H1 (cell line): ENCODE results near the gene DPP10. TPM values are rescaled to one million over a fixed set of nuclear protein-coding genes. Genes with fewer than 3 reads are reported as not detected.

Experiments
- CTCF ChIA-PET: fragments of 300-600 bp; sonication (Branson Sonifier 250); formaldehyde crosslinking; loops from one replicate; lab custom pipeline; 2021; ENCODE audit not compliant: partially characterized antibody; lab: Charles Lee
- POLR2A ChIA-PET: fragments of 300-600 bp; sonication (Branson Sonifier 250); formaldehyde crosslinking; loops from one replicate; lab custom pipeline; 2021; ENCODE audit warnings: inconsistent platforms; ENCODE audit not compliant: partially characterized antibody; lab: Charles Lee
- DNase-seq, 2 experiments: peaks; one replicate each; pipeline versions ENCODE4 v3.0.0 to v3.0.0-alpha.2; 2010 to 2022; ENCODE audit warnings: low spot score in 2 of 2, low read depth in 1 of 2, mixed read lengths in 1 of 2
- FAIRE-seq: peaks from 2 replicates; lab custom pipeline; 2011; peaks lifted over from hg19 to GRCh38; lab: Jason Lieb, UNC
- H2AFZ ChIP-seq: 2 replicates; pipeline ENCODE4 v1.8.1; 2012; ENCODE audit warnings: low read length, inconsistent platforms
- H2AK5ac ChIP-seq: 2 replicates; pipeline ENCODE4 v1.6.1; 2013; ENCODE audit warnings: low read depth, low read length
- H2BK120ac ChIP-seq: replicated peaks from 2 replicates; pipeline ENCODE3; 2013; ENCODE audit warnings: low read depth, low read length, inconsistent platforms
- H2BK12ac ChIP-seq: 2 replicates; pipeline ENCODE4 v1.6.1; 2013; ENCODE audit warnings: low read depth, low read length
- H2BK15ac ChIP-seq: 2 replicates; pipeline ENCODE4 v1.6.1; 2013; ENCODE audit warnings: low read length
- H2BK20ac ChIP-seq: 2 replicates; pipeline ENCODE4 v1.6.1; 2013; ENCODE audit warnings: low read length
- H2BK5ac ChIP-seq: 2 replicates; pipeline ENCODE4 v1.6.1; 2013; ENCODE audit warnings: low read depth, low read length
- H3K14ac ChIP-seq: 2 replicates; pipeline ENCODE4 v1.6.1; 2013; ENCODE audit warnings: inconsistent platforms; ENCODE audit not compliant: insufficient read length
- H3K18ac ChIP-seq: 2 replicates; pipeline ENCODE4 v1.6.1; 2013; ENCODE audit warnings: low read length; ENCODE audit errors: extremely low read depth
- H3K23ac ChIP-seq: 2 replicates; pipeline ENCODE4 v1.6.1; 2013; ENCODE audit warnings: inconsistent platforms; ENCODE audit not compliant: insufficient read length
- H3K23me2 ChIP-seq: 2 replicates; pipeline ENCODE4 v1.6.1; 2013; ENCODE audit warnings: low read depth, low read length
- H3K27ac ChIP-seq: 2 replicates; pipeline ENCODE4 v1.6.1; 2011; ENCODE audit warnings: low read depth, low read length, inconsistent platforms
- H3K27me3 ChIP-seq, 4 experiments: replicated peaks in 1 of 4; 1 replicate in 1 of 4; 2 replicates in 3 of 4; pipeline versions ENCODE4 v1.6.1 to v1.8.1; 2011 to 2013; ENCODE audit warnings: low read length in 3 of 4, mild to moderate bottlenecking in 3 of 4, inconsistent platforms in 2 of 4, mixed read lengths in 2 of 4, moderate library complexity in 1 of 4; ENCODE audit not compliant: control insufficient read depth in 3 of 4, insufficient read depth in 3 of 4; ENCODE audit errors: extremely low read depth in 1 of 4
- H3K36me3 ChIP-seq, 4 experiments: 2 replicates each; pipeline versions ENCODE4 v1.6.1 to v1.8.1; 2011 to 2013; ENCODE audit warnings: mild to moderate bottlenecking in 4 of 4, low read length in 3 of 4, moderate library complexity in 2 of 4, control low read depth in 1 of 4, inconsistent platforms in 1 of 4; ENCODE audit not compliant: insufficient read depth in 4 of 4, control insufficient read depth in 2 of 4
- H3K4ac ChIP-seq: replicated peaks from 2 replicates; pipeline ENCODE3; 2013; ENCODE audit warnings: low read length, low read depth, mixed read lengths, inconsistent platforms; ENCODE audit not compliant: insufficient read length
- H3K4me1 ChIP-seq, 4 experiments: replicated peaks in 1 of 4; 1 replicate in 1 of 4; 2 replicates in 3 of 4; pipeline versions ENCODE4 v1.6.1 to v1.8.1; 2011 to 2013; ENCODE audit warnings: low read length in 3 of 4, inconsistent platforms in 2 of 4, mixed read lengths in 1 of 4; ENCODE audit not compliant: insufficient read depth in 4 of 4, control insufficient read depth in 3 of 4
- H3K4me2 ChIP-seq, 2 experiments: 2 replicates each; pipeline versions ENCODE4 v1.6.1 to v1.8.1; 2011 to 2013; ENCODE audit warnings: low read depth in 2 of 2, low read length in 2 of 2, control low read depth in 1 of 2, inconsistent platforms in 1 of 2, mild to moderate bottlenecking in 1 of 2; ENCODE audit not compliant: insufficient read depth in 1 of 2
- H3K4me3 ChIP-seq, 4 experiments: fragments of 200-600, 300-600 bp in 1 of 4; sonication (generic), shearing (Covaris generic), sonication (Bioruptor Twin) in 1 of 4; 2 replicates each; pipeline versions ENCODE4 v1.5.1 to v1.8.1; 2011 to 2016; ENCODE audit warnings: low read length in 4 of 4, low read depth in 3 of 4, control low read depth in 2 of 4, inconsistent platforms in 2 of 4, mild to moderate bottlenecking in 2 of 4, mixed read lengths in 1 of 4, moderate library complexity in 1 of 4; ENCODE audit not compliant: insufficient read depth in 2 of 4; ENCODE audit errors: extremely low read depth in 1 of 4
- H3K56ac ChIP-seq: replicated peaks from 2 replicates; pipeline ENCODE3; 2013; ENCODE audit warnings: low read depth, mild to moderate bottlenecking, mixed read lengths, low read length, inconsistent platforms; ENCODE audit not compliant: insufficient read length
- H3K79me1 ChIP-seq: 2 replicates; pipeline ENCODE4 v1.6.1; 2013; ENCODE audit warnings: low read depth, low read length, control low read depth
- H3K79me2 ChIP-seq, 2 experiments: 2 replicates each; pipeline versions ENCODE4 v1.6.1 to v1.8.1; 2012 to 2013; ENCODE audit warnings: low read length in 2 of 2, mild to moderate bottlenecking in 2 of 2, inconsistent platforms in 1 of 2; ENCODE audit not compliant: insufficient read depth in 2 of 2, control insufficient read depth in 1 of 2
- H3K9ac ChIP-seq, 4 experiments: replicated peaks in 1 of 4; 1 replicate in 1 of 4; 2 replicates in 3 of 4; pipeline versions ENCODE4 v1.6.1 to v1.8.1; 2011 to 2013; ENCODE audit warnings: low read depth in 3 of 4, low read length in 3 of 4, control low read depth in 2 of 4, mild to moderate bottlenecking in 2 of 4, moderate library complexity in 2 of 4, inconsistent platforms in 1 of 4; ENCODE audit errors: extremely low read depth in 1 of 4
- H3K9me3 ChIP-seq, 2 experiments: 2 replicates each; pipeline versions ENCODE4 v1.6.1 to v1.8.1; 2012 to 2013; ENCODE audit warnings: mild to moderate bottlenecking in 2 of 2, moderate library complexity in 2 of 2, control low read depth in 1 of 2, inconsistent platforms in 1 of 2, low read depth in 1 of 2, low read length in 1 of 2, mixed read lengths in 1 of 2; ENCODE audit not compliant: insufficient read depth in 2 of 2
- H4K20me1 ChIP-seq, 2 experiments: replicated peaks in 1 of 2; 2 replicates each; pipeline versions ENCODE3 to v1.8.1; 2011 to 2013; ENCODE audit warnings: inconsistent platforms in 2 of 2, low read length in 2 of 2, mild to moderate bottlenecking in 1 of 2; ENCODE audit not compliant: insufficient read depth in 2 of 2, control insufficient read depth in 1 of 2
- H4K5ac ChIP-seq: 2 replicates; pipeline ENCODE4 v1.6.1; 2013; ENCODE audit warnings: low read length, low read depth, mixed read lengths, inconsistent platforms; ENCODE audit not compliant: insufficient read length
- H4K8ac ChIP-seq: 2 replicates; pipeline ENCODE4 v1.8.0; 2013; ENCODE audit warnings: mild to moderate bottlenecking, moderate library complexity, low read length, inconsistent platforms; ENCODE audit not compliant: insufficient read depth; ENCODE audit errors: extremely low read depth
- H4K91ac ChIP-seq: replicated peaks from 2 replicates; pipeline ENCODE3; 2013; ENCODE audit warnings: low read length, mixed read lengths, inconsistent platforms; ENCODE audit not compliant: insufficient read length
- HDAC6 ChIP-seq: IDR thresholded peaks from one replicate; pipeline ENCODE4 v1.7.1; 2012; ENCODE audit warnings: low read depth, mild to moderate bottlenecking, inconsistent platforms, low read length, moderate library complexity
- KDM4A ChIP-seq: IDR thresholded peaks from one replicate; pipeline ENCODE4 v1.7.1; 2012; ENCODE audit warnings: low read depth, mild to moderate bottlenecking, moderate library complexity, low read length, inconsistent platforms; ENCODE audit not compliant: severe bottlenecking
- MAX ChIP-seq: IDR thresholded peaks from 2 replicates; pipeline ENCODE4 v1.6.1; 2012; ENCODE audit warnings: inconsistent platforms
- RAD21 ChIP-seq, 2 experiments: IDR thresholded peaks in 1 of 2; conservative IDR thresholded peaks in 1 of 2; 2 replicates each; pipeline ENCODE4 v1.6.1; 2011; ENCODE audit warnings: low read depth in 2 of 2, low read length in 2 of 2, improper control_type of control experiment in 1 of 2, inconsistent platforms in 1 of 2, mild to moderate bottlenecking in 1 of 2, moderate library complexity in 1 of 2
- SIX5 ChIP-seq: IDR thresholded peaks from 2 replicates; pipeline ENCODE4 v1.6.1; 2011; ENCODE audit warnings: mild to moderate bottlenecking, low read depth, low read length
- SUZ12 ChIP-seq: fragments of 200-600 bp; sonication (generic); IDR thresholded peaks from 2 replicates; pipeline ENCODE4 v1.6.1; 2012; ENCODE audit warnings: mild to moderate bottlenecking, inconsistent platforms, low read length, moderate library complexity, mixed read lengths
- TCF12 ChIP-seq: IDR thresholded peaks from 2 replicates; pipeline ENCODE4 v1.6.1; 2011; ENCODE audit warnings: low read depth, mild to moderate bottlenecking, low read length
- ZNF274 ChIP-seq: IDR thresholded peaks from 2 replicates; pipeline ENCODE4 v1.7.0; 2012; ENCODE audit warnings: low read length, borderline replicate concordance; ENCODE audit errors: extremely low read depth
- WGBS, 2 experiments: shearing (Covaris generic) in 1 of 2; methylation state at CpG; one replicate each; pipeline versions ENCODE4 v1.1.6 to v1.1.7; 2013 to 2015; ENCODE audit warnings: low lambda C conversion rate in 2 of 2, mixed read lengths in 2 of 2, inconsistent platforms in 1 of 2, low coverage in 1 of 2, missing lambda C conversion rate in 1 of 2; ENCODE audit not compliant: insufficient replicate concordance in 2 of 2, insufficient coverage in 1 of 2, insufficient read length in 1 of 2; ENCODE audit errors: extremely low coverage in 1 of 2, missing lambda C conversion rate in 1 of 2; 5-methylcytosine and 5-hydroxymethylcytosine counted together
- polyA plus RNA-seq, 7 experiments: library from polyadenylated mRNA; depleted of rRNA in 3 of 7; stranded (reverse) in 5 of 7; unstranded in 2 of 7; fragments of >200 nt in 5 of 7; fragments of 200-250 nt in 2 of 7; gene quantifications; 1 replicate in 5 of 7; 2 replicates in 1 of 7; 4 replicates in 1 of 7; pipeline versions ENCODE4 v1.2.1 to v1.2.3, GENCODE V29; 2011 to 2013; ENCODE audit warnings: missing spikeins in 2 of 7, mixed read lengths in 2 of 7
- total RNA-seq: library from RNA; stranded (reverse); fragmentation: NEBNext Ultra II Directional; extraction: Animal tissue kit (Norgen Biotek cat#: 25700); gene quantifications from 2 replicates; pipeline ENCODE4 v1.2.1, GENCODE V29; 2021

DPP10 gene
- total and polyA plus RNA-seq, 2 of the 8 experiments (the other 6 are each of a cell fraction or from before 2014, with no cell fraction given): 3.3 to 7.2 TPM

DNA sequence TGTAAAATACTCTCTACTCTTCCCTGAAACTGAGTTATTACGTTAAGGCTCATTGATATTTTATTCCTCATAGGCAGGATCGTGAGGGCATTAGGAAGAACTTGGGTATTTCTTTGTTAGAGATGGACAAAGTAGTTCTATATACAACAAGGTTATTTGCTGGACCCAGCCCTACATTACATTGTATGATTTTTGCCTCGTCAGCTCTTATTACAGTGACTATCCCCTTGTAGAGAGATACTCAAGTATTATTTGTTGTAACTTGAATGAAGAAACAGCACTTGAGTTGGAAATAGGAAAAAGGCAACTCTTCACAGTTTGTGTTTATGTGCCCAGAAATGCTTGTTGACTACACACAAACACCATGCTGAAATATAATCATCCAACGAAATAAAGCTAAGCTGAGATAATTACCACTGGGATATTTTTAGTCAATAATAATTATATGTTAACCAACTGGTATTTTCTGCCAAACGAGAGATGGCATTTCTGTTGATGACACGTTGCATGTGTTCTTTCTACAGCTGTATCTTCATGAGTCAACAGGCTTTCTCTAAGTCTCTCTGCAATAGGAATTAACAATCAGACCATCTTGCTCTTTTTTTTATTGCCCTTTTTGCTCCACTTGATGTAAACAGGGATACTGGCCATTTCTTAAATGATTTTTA, 947.6 kb downstream of the DPP10 start:
- H4K5ac ChIP-seq: no peak overlapping the region
- no peak overlapping the region for H3K56ac ChIP-seq
- H2BK12ac ChIP-seq: no peak overlapping the region
- H3K23me2 ChIP-seq: no peaks in the 10 kb centered on the region
- H2BK20ac ChIP-seq: no peak overlapping the region
- FAIRE-seq (no peak), DNase-seq (no peak)
- H2BK120ac ChIP-seq: no peak overlapping the region
- H2AK5ac ChIP-seq: no peak overlapping the region
- peaks cover 0 to 2% (median under 1%) of the 10 kb centered on the region in 4 experiments; a peak in 4 of 7 replicates for H3K4me1 ChIP-seq
- H3K27ac ChIP-seq: no peak overlapping the region
- H2BK15ac ChIP-seq: no peak overlapping the region
- H2BK5ac ChIP-seq: no peak overlapping the region
- H3K14ac ChIP-seq: no peak overlapping the region
- H3K27me3 ChIP-seq: no peaks in the 10 kb centered on the region
- no peak overlapping the region for H3K4me3 ChIP-seq
- H2AFZ ChIP-seq: no peak overlapping the region
- ChIA-PET POLR2A (no interaction called here), CTCF (no interaction called here)
- no peak overlapping the region for H3K4ac ChIP-seq
- no peak overlapping the region for H4K8ac ChIP-seq
- H3K9ac ChIP-seq: no peak overlapping the region
- TF ChIP-seq RAD21 (IDR thresholded peaks at IDR 0.05 in 1 of 2, conservative IDR thresholded peaks at IDR 0.05 in 1 of 2; ENCODE audit: low read depth in 2 of 2, low read length in 2 of 2): no peak
- TF ChIP-seq MAX: no peak
- TF ChIP-seq KDM4A: no peak
- TF ChIP-seq SIX5: no peak
- TF ChIP-seq ZNF274: no peak
- TF ChIP-seq SUZ12: no peak
- no peak for TF ChIP-seq TCF12
- TF ChIP-seq HDAC6: no peak
- no peak overlapping the region for H3K4me2 ChIP-seq
- WGBS, 2 experiments: 93% methylated on average over 6 of the region's 6 CpGs; no CpG with 5 or more reads in 1 of the 2 experiments
- no peaks in the 10 kb centered on the region for H4K20me1 ChIP-seq
- H3K18ac ChIP-seq: no peak overlapping the region
- H3K36me3 ChIP-seq: no peaks in the 10 kb centered on the region; a peak in 1 of 8 replicates
- no peaks in the 10 kb centered on the region for H3K79me1 ChIP-seq
- no peak overlapping the region for H3K23ac ChIP-seq
- H3K9me3 ChIP-seq: no peaks in the 10 kb centered on the region
- no peak overlapping the region for H4K91ac ChIP-seq
- H3K79me2 ChIP-seq: no peaks in the 10 kb centered on the region
